HG02981 (cell line): ENCODE measurements around the gene IL32.

Experiments
- ATAC-seq: cut with Tn5 transposase; IDR thresholded peaks from one replicate; pipeline ENCODE4 v1.9.1; 2021; ENCODE audit warnings: mild to moderate bottlenecking, moderate library complexity; ENCODE audit not compliant: unreplicated experiment

Gene IL32

GRCh38 chr16:3027983-3028715 is 37.3 kb upstream of the IL32 start:
- ATAC-seq = peak; percentile 29

DNA sequence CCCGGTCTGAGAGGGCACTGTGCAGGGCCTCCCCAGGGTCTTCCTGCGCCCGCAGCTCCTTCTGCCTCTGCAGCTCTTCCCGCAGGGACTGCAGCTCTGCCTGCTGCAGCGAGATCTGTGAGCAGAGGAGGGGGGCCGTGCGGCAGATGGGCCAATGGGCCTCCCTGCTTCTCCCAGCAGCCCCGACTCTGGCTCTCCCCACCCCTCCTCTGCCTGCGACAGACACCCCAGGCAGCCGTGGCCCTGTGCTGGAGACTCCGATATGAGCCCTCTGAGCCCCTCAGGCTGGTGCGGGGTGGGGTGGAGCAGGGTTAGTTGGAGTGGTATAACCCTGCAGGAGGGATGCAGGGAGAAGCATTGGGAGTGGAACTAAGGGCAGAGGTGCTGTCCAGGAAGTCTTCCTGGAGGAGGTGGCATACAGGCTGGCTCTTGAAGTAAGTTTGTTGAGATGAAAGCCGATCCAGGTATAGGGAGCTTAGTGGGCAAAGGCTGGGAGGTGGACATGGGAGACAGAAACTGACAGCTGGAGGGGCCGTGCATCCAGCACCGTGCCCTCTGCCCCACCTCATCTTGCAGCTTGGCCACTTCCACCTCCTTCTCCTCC is 36.6 kb upstream of the IL32 start:
- ATAC-seq = no peak

DNA sequence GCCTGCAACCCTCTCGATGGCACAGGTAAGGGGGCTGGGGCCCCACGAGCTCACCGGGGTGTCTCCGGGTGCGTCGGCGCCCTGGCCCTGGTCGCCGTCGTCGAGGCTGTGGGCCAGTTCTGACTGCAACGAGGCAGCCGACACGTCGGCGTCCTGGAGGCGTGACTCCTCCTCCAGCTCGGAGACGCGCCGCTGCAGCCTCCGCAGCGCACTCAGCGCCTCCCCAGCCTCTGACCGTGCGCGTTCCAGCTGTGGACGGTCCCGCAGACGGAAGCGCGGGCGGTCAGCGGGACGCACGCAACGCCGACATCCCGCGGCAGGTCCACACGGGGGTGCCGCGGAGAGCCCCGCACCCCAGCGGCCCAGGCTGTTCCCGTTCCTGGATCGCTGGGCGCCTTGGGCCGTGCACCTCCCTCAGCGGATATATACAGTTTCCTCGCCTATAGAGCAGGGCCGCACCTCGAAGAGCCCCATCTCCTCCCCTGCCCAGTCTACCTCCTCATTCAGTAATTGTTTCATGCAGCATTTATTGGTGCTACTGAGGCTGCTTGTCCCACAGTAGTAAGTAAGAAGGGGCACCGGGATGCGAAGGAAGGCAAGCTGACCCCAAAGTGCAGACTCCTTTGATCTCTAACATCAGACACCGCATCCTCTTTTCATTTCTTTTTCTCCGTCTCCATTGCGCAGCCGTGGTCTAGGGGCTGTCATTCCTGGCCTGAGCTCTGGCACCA is 35.8 kb upstream of the IL32 start:
- ATAC-seq = no peak

- ATAC-seq = no peak
Measured at GRCh38 chr16:3030222-3031212, 34.9 kb upstream of the IL32 start.

GRCh38 chr16:3032624-3033023 is 32.8 kb upstream of the IL32 start:
- no peak for ATAC-seq

GRCh38 chr16:3035289-3035971 is 30.0 kb upstream of the IL32 start:
- no peak for ATAC-seq

GRCh38 chr16:3035972-3036725 is 29.3 kb upstream of the IL32 start:
- no peak for ATAC-seq

DNA sequence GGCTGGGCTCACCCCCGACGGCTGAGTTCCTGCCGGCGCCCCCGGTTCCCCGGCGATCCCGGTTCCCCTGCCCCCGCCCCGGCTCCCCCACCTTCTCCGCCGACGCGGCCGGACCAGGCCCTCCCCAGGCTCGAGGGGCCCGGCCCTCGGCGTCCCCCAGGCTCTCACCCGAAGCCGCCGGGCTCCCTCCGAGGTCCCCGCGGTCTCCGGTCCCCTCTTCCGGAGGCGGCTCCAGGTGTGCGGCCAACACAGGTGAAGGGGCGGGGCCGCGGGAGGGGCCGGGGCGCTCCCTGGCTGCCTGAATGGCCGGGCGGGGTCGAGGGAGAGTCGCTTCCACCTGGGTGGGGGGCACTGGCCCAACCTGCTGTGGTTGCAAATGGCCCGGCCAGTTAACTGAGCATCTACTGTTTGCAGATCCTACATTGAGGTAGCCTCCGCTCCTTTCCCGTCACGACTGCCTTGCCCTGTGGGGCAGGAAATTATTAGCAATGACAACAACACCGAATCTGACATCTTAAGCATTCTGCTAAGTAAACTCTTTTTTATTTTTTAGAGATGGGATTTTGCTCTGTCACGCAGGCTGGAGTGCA is 28.6 kb upstream of the IL32 start, which contains the start of gene BICDL2:
BICDL2 (minus strand) TSS at position 219 of the 590 bp plus-strand sequence. CDS start 1,448 bp downstream, outside the sequence.
- ATAC-seq = no peak

- ATAC-seq = no peak
Measured at GRCh38 chr16:3038256-3038655, 27.2 kb upstream of the IL32 start.

DNA sequence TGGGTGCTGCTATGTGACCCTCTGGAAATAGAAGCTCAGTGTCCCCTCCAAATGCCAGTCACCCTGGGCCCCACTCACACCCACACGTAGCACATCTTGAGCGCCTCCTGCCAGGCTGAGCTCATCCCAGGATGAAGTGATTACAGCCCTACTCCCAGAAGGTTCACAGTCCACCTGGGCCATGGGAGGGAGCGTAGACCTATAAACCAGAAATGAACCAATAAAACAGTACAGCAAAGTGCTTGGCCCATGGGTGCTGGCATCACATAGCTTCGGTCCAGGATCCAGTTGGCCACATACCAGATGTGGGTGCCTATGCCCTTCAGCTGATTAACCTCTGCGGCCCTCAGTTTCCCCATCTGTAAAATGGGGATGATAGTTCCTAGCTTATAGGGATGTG is 26.5 kb upstream of the IL32 start:
- no peak for ATAC-seq

GRCh38 chr16:3042376-3042775 is 23.1 kb upstream of the IL32 start:
- no peak for ATAC-seq

GRCh38 chr16:3044708-3045107 is 20.7 kb upstream of the IL32 start:
- ATAC-seq = no peak

GRCh38 chr16:3045758-3046640 is 19.4 kb upstream of the IL32 start, which contains the start of gene MMP25:
TSS of gene MMP25 (plus strand) at chr16:3046561. CDS start at chr16:3046918, 357 bp downstream.
- no peak for ATAC-seq

GRCh38 chr16:3046641-3047386 is 18.6 kb upstream of the IL32 start:
- ATAC-seq = no peak

GRCh38 chr16:3047387-3047720 is 18.1 kb upstream of the IL32 start:
- ATAC-seq = no peak

GRCh38 chr16:3049921-3050481 is 15.4 kb upstream of the IL32 start:
- no peak for ATAC-seq

GRCh38 chr16:3050487-3050886 is 15.0 kb upstream of the IL32 start:
- ATAC-seq = no peak
